GM12892 (cell line): ENCODE data around the gene DLG1. TPM values are rescaled to one million over a fixed set of nuclear protein-coding genes. Genes with fewer than 3 reads are reported as not detected.

Experiments used
- DNase-seq: peaks from one replicate; pipeline ENCODE4 v3.0.0; 2011; ENCODE audit not compliant: insufficient read length
- FAIRE-seq: peaks from 2 replicates; lab custom pipeline; 2011; peaks lifted over from hg19 to GRCh38; lab: Jason Lieb, UNC
- POLR2A ChIP-seq: IDR thresholded peaks from 2 replicates; pipeline ENCODE4 v1.6.1; 2011; ENCODE audit warnings: low read depth, low read length, control low read depth
- POLR2AphosphoS5 ChIP-seq: IDR thresholded peaks from 2 replicates; pipeline ENCODE4 v1.6.1; 2011; ENCODE audit warnings: low read depth, low read length, control low read depth
- TAF1 ChIP-seq: IDR thresholded peaks from 2 replicates; pipeline ENCODE4 v1.6.1; 2011; ENCODE audit warnings: low read depth, mild to moderate bottlenecking, control low read depth, low read length, borderline replicate concordance
- polyA plus RNA-seq: library from polyadenylated mRNA; unstranded; fragments of >200 nt; gene quantifications from one replicate; pipeline ENCODE4 v1.2.1, GENCODE V29; 2012; ENCODE audit warnings: missing spikeins, inconsistent platforms; ENCODE audit not compliant: missing spikeins

The DLG1 gene
- 35.1 TPM for polyA plus RNA-seq

DNA sequence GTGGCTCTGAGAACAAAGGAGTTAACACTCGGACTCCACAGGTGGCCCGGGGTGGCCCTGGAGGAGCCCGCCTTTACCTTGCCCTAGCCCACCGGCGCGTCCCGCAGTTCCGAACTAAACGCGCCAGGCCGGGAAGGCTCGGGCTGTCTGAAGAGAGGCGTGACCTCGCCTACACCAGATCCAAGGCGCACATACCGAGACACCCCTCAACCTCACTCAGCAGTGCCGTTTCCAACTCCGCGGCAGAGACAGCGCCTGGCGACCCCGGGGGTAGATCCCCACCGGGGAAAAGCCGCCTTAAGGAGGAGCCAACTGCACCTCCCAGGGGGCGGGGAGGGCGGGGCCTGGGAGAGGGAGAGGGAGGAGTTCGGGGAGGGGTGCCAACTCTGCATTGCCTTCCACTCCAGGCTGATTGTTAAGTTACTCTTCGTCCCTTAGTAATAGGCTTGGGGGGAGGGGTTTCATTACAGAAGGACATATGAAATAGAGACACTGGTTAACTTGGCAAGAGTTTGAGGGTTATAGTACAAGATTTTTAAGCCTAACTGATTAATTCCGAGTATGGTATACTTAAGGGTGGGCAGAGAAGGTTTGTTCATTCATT, at the start of gene DLG1:
TSS of gene DLG1 (minus strand) at position 272 of the 604 bp plus-strand sequence. CDS start 1,408 bp downstream, outside the sequence.
- 0 out of 2 replicates have a peak, but pooled peaks have one; percentile 30 for TF ChIP-seq TAF1
- peak; percentile 68 for TF ChIP-seq POLR2AphosphoS5
- peak; percentile 77 for TF ChIP-seq POLR2A
- no peak for FAIRE-seq
- DNase-seq = peak; percentile 77

DNA sequence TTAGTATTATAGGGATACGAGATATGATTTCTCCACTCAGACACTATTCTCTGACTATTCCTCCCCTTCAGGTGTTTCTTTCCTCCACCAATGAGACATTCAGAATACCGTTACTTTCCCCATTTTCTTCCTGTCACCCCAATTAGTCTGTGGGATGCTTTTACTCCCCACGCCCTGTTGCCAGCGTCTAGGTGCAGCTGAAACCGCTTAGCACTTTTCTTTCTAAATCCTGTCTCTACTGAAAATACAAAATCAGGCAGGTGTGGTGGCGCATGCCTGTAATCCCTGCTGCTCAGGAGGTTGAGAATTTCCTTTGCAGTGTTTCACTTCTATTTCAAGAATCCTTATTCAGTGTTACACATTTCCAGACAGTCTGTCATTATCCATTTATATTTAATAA, 49.6 kb upstream of the DLG1 start:
- no peak for DNase-seq
- FAIRE-seq = no peak
- TF ChIP-seq POLR2AphosphoS5 (no peak), POLR2A (no peak), TAF1 (no peak)

- no peak for TF ChIP-seq POLR2AphosphoS5
- TF ChIP-seq TAF1 = no peak
- no peak for TF ChIP-seq POLR2A
- DNase-seq (no peak), FAIRE-seq (no peak)
Observed at GRCh38 chr3:197345390-197345789, 47.0 kb upstream of the DLG1 start.

DNA sequence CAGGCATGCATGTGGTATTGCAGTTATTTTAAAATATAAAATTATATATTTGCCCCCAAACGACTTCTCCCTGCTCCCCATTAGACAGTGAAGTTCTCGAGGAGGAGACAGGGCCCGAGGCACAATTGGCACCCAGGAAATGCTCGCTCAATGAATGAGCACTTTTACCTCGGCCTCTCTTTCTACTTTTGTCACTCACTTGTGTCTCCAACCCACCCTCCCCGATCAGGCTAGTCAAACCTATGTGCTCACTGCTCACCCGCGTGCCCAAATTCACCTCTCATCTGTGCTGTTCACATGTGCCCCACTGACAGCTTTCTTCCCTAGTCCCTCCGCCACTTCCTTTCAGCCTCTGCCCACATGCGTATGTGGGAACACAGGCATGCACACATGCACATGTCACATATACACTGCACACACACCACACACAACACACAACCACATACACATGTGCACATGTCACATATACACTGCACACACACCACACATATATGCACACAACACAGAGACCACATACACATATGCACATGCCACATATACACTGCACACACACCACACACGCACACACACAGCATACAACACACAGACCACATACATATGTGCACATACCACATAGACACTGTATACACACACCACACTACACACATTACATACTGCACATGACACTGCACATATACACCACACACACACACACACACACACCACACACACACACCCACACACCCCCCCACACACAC, 46.3 kb upstream of the DLG1 start:
- FAIRE-seq (no peak), DNase-seq (no peak)
- TF ChIP-seq POLR2AphosphoS5 = no peak
- no peak for TF ChIP-seq POLR2A
- TF ChIP-seq TAF1 = no peak

DNA sequence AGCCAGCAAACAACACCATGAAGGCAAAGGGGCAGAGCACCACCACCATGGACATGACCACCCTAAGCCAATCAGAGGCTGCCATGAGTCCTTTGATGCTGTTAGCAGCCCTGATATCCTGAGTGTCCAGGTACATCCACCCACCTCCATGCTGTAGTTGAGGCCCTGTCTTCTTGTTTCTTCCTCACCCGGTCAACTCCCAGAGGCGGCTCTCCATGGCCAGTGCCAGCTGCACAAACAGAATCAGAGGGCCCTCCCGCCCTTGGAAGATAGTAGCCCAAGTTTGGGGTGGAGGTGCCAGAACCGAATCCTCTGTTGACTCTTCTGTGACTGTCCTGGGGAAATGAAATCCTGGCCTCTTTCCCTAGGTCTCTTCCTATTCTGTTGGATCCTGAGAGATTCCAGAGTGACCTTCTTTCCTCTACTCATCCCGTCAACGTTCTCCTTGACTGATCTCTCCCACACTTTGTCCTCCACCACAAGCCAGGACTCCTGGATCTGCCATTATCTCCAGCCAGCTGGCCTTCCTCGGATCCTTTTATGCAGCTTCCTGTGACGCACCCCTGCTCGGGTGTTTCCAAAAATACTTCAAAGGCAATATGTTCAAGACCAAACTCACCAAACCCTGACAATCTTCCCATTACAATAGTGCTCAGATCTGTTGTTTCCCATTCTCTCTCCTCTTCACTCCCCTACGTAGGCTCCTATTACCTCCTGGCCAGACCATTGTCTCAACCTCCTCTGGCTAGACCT, 45.4 kb upstream of the DLG1 start:
- TF ChIP-seq TAF1 (no peak), POLR2AphosphoS5 (no peak), POLR2A (no peak)
- FAIRE-seq (no peak), DNase-seq (no peak)

- TF ChIP-seq TAF1 (no peak), POLR2AphosphoS5 (no peak)
- DNase-seq (no peak), FAIRE-seq (no peak)
Observed at GRCh38 chr3:197343111-197343510, 44.7 kb upstream of the DLG1 start.

- TF ChIP-seq TAF1 (no peak), POLR2AphosphoS5 (no peak), POLR2A (no peak)
- DNase-seq = no peak
- FAIRE-seq = no peak
Observed at GRCh38 chr3:197340521-197340871, 42.1 kb upstream of the DLG1 start.

- DNase-seq = no peak
- FAIRE-seq = no peak
Observed at GRCh38 chr3:197339841-197340520, 41.6 kb upstream of the DLG1 start.

DNA sequence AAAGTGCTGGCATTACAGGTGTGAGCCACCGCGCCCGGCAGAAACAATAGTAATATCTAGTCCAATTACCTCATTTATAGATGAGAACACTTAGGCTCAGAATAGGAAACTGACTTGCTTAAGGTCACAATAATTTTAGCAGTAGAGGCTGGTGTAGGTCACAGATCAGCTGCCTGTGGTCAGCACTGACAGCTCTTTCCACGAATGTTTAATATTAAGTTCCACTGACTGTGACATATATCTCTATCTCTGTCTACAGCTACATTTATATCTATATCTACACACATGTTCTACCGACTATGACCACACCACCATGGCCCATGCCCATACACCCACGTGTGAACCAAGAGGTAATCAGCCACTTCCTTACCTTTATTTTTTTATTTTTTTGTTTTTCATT, 40.2 kb upstream of the DLG1 start:
- DNase-seq (no peak), FAIRE-seq (no peak)
- no peak for TF ChIP-seq TAF1
- no peak for TF ChIP-seq POLR2AphosphoS5
- no peak for TF ChIP-seq POLR2A

More at GRCh38 chr3:197339841-197340520, 41.6 kb upstream of the DLG1 start:
- TF ChIP-seq POLR2AphosphoS5 = no peak
- no peak for TF ChIP-seq POLR2A

DNA sequence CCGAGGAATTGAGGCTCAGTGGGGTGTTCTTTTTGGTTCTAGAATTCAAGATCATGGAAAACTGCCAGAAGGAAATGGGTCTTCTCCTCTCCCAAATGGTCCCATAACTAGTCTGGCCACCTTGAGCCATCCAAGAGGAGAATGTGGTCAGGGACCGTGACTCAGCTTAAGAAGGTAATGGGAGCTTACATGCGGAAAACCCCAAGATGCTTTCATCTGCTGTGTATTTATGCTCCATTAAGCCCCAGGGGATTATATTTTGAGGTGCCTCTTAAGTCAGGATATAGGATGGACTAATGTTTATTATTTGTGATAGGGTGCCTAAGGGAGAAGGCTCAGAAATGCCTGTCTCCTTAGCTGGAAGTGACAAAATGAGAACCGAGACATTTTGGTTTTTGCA, 39.2 kb upstream of the DLG1 start:
- FAIRE-seq = no peak
- TF ChIP-seq POLR2A (no peak), POLR2AphosphoS5 (no peak), TAF1 (no peak)
- DNase-seq = no peak

- DNase-seq = no peak
- TF ChIP-seq POLR2A (no peak), TAF1 (no peak), POLR2AphosphoS5 (no peak)
- no peak for FAIRE-seq
Observed at GRCh38 chr3:197337214-197337613, 38.8 kb upstream of the DLG1 start.

DNA sequence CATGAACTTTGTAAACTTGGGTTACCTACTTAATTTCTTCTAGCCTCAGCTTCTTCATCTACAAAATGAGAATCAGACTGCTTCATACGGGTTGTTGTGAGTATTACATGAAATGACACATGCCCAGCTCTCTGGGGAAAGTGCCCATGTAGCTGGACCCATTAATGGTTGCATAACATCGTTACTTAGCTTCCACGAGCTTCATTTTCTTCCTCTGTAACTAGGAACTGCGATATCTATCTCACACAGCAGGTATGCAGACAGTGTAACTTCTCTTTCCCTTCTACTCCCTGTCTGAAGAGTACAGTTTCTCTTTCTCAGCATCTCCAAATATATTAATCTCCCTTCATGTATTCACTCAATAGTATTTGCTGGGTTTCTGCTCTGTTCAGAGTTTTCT, 37.9 kb upstream of the DLG1 start:
- no peak for TF ChIP-seq POLR2A
- no peak for TF ChIP-seq TAF1
- TF ChIP-seq POLR2AphosphoS5 = no peak
- FAIRE-seq (no peak), DNase-seq (no peak)
